ENCODE data around the gene PCCA.

- no peak for TF ChIP-seq TAF1 (IDR thresholded peaks at IDR 0.05; ENCODE audit: borderline replicate concordance, low read depth, low read length)
- TF ChIP-seq POLR2AphosphoS5 (IDR thresholded peaks at IDR 0.05; ENCODE audit: low read depth, low read length), result no peak
Measured at GRCh38 chr13:100196375-100196774, 107.5 kb downstream of the PCCA start.

Data from GM12892 (cell line).